Measurements from ENCODE around the gene NR2C2.

The NR2C2 gene

GRCh38 chr3:14905055-14905657 is 42.2 kb upstream of the NR2C2 start:
- TF ChIP-seq CEBPB (IDR thresholded peaks at IDR 0.05) (no peak), YY1 (IDR thresholded peaks at IDR 0.05; ENCODE audit: low read depth) (no peak), RAD21 (IDR thresholded peaks at IDR 0.05; ENCODE audit: low read depth) (no peak), ZBTB7A (IDR thresholded peaks at IDR 0.05; ENCODE audit: low read depth) (no peak), CREB1 (IDR thresholded peaks at IDR 0.05; ENCODE audit: low read depth) (no peak), REST (IDR thresholded peaks at IDR 0.05; ENCODE audit: low read depth) (no peak), EP300 (IDR thresholded peaks at IDR 0.05; ENCODE audit: borderline replicate concordance) (no peak)

- TF ChIP-seq CREB1 (IDR thresholded peaks at IDR 0.05; ENCODE audit: low read depth) (no peak), TCF12 (IDR thresholded peaks at IDR 0.05; ENCODE audit: low read depth) (no peak), EGR1 (IDR thresholded peaks at IDR 0.05) (no peak), USF1 (IDR thresholded peaks at IDR 0.05) (no peak), RAD21 (IDR thresholded peaks at IDR 0.05; ENCODE audit: low read depth) (no peak), CEBPB (IDR thresholded peaks at IDR 0.05) (no peak), TAF1 (IDR thresholded peaks at IDR 0.05; ENCODE audit: low read depth) (no peak), ZBTB7A (IDR thresholded peaks at IDR 0.05; ENCODE audit: low read depth) (no peak), EP300 (IDR thresholded peaks at IDR 0.05; ENCODE audit: borderline replicate concordance) (no peak), MAX (IDR thresholded peaks at IDR 0.05) (no peak)
These were observed 40.9 kb upstream of the NR2C2 start for GRCh38 chr3:14906355-14906971.

GRCh38 chr3:14907043-14907966 is 40.1 kb upstream of the NR2C2 start:
- no peak for TF ChIP-seq NFIC (IDR thresholded peaks at IDR 0.05)
- no peak for TF ChIP-seq EGR1 (IDR thresholded peaks at IDR 0.05)
- TF ChIP-seq RAD21 (IDR thresholded peaks at IDR 0.05; ENCODE audit: low read depth), result no peak
- no peak for TF ChIP-seq TEAD4 (IDR thresholded peaks at IDR 0.05)

- TF ChIP-seq TEAD4 (IDR thresholded peaks at IDR 0.05), result no peak
- no peak for TF ChIP-seq MAX (IDR thresholded peaks at IDR 0.05)
These were observed 38.1 kb upstream of the NR2C2 start for GRCh38 chr3:14909250-14909649.

GRCh38 chr3:14911651-14912050 is 35.7 kb upstream of the NR2C2 start:
- TF ChIP-seq YY1 (IDR thresholded peaks at IDR 0.05; ENCODE audit: low read depth) (no peak), EP300 (IDR thresholded peaks at IDR 0.05; ENCODE audit: borderline replicate concordance) (no peak), REST (IDR thresholded peaks at IDR 0.05; ENCODE audit: low read depth) (no peak), EGR1 (IDR thresholded peaks at IDR 0.05) (no peak), MAX (IDR thresholded peaks at IDR 0.05) (no peak), TEAD4 (IDR thresholded peaks at IDR 0.05) (no peak), ZBTB7A (IDR thresholded peaks at IDR 0.05; ENCODE audit: low read depth) (no peak)

- TF ChIP-seq CEBPB (IDR thresholded peaks at IDR 0.05), result no peak
- TF ChIP-seq ZBTB7A (IDR thresholded peaks at IDR 0.05; ENCODE audit: low read depth), result no peak
These were observed 34.1 kb upstream of the NR2C2 start for GRCh38 chr3:14913071-14913925.
